Adrenal gland (tissue), 12 donors: ENCODE results near the gene RBMX. TPM values are rescaled to one million over a fixed set of nuclear protein-coding genes. Genes with fewer than 3 reads are reported as not detected.

Experiments
- DNase-seq, 7 donors: peaks; one replicate each; pipeline ENCODE4 v3.0.0-alpha.2; 2019 to 2020
- H3K27ac ChIP-seq, 5 donors: fragments of 200-600 bp; sonication (generic) in 4 of 5; 1 replicate in 3 of 5; 2 replicates in 2 of 5; pipeline versions ENCODE4 v1.5.1 to v1.8.0; 2016 to 2020; ENCODE audit warnings: mild to moderate bottlenecking in 1 of 5
- H3K27me3 ChIP-seq: fragments of 200-600 bp; 2 replicates; pipeline ENCODE4 v1.8.0; 2021
- H3K36me3 ChIP-seq, 2 donors: fragments of 200-600 bp; replicated peaks in 1 of 2; 1 replicate in 1 of 2; 2 replicates in 1 of 2; pipeline versions ENCODE4 v1.5.1 to v1.8.0; 2018 to 2022
- H3K4me1 ChIP-seq, 2 donors: fragments of 200-600 bp; replicated peaks in 1 of 2; 1 replicate in 1 of 2; 2 replicates in 1 of 2; pipeline versions ENCODE4 v1.5.1 to v1.8.0; 2018 to 2021
- H3K4me3 ChIP-seq, 4 donors: fragments of 200-600 bp; sonication (generic) in 3 of 4; one replicate each; pipeline ENCODE4 v1.5.1; 2016 to 2018
- H3K9me3 ChIP-seq, 3 donors: fragments of 200-600 bp; sonication (generic) in 1 of 3; replicated peaks in 1 of 3; 1 replicate in 2 of 3; 2 replicates in 1 of 3; pipeline versions ENCODE4 v1.5.1 to v1.8.0; 2016 to 2021
- CTCF ChIP-seq, 6 experiments: fragments of 450-650 bp in 4 of 6; fragments of 200-600 bp in 2 of 6; sonication (generic) in 1 of 6; IDR thresholded peaks; 1 replicate in 5 of 6; 2 replicates in 1 of 6; pipeline versions ENCODE4 v1.5.1 to v1.8.0; 2016 to 2021; ENCODE audit warnings: antibody characterized with exemption in 6 of 6, mild to moderate bottlenecking in 2 of 6, moderate library complexity in 1 of 6
- POLR2A ChIP-seq, 2 donors: fragments of 450-650 bp; IDR thresholded peaks; one replicate each; pipeline ENCODE4 v1.6.1; 2017; ENCODE audit warnings: antibody characterized with exemption in 2 of 2, mild to moderate bottlenecking in 2 of 2, moderate library complexity in 1 of 2
- WGBS, 4 donors: extraction: QIAGEN DNeasy Blood & Tissue Kit in 2 of 4; methylation state at CpG; one replicate each; pipeline versions ENCODE4 v1.1.5 to v1.1.7; 2013 to 2017; 5-methylcytosine and 5-hydroxymethylcytosine counted together
- intact Hi-C, 2 donors: fragments of 100-400 bp; cut with DNase I; formaldehyde crosslinking; loops; one replicate each; pipeline versions ENCODE4 v1.14.1 to v1.15.0; 2022 to 2023
- polyA plus RNA-seq, 3 donors: library from polyadenylated mRNA; stranded (reverse); fragments of 200-250 nt in 2 of 3; fragments of 350-450 nt in 1 of 3; fragmentation: Illumina TruSeq in 1 of 3; extraction: RNeasy Lipid Tissue Mini Kit (QIAGEN cat#74804) in 1 of 3; gene quantifications; one replicate each; pipeline ENCODE4 v1.2.3, GENCODE V29; 2013 to 2014
- total RNA-seq, 9 donors: library from RNA; depleted of rRNA in 4 of 9; stranded (reverse); fragments of >200 nt in 4 of 9; fragments of 120-200 nt in 1 of 9; fragmentation: NEBNext Ultra II Directional in 1 of 9; extraction: Animal tissue kit (Norgen Biotek cat#: 25700) in 1 of 9; gene quantifications; one replicate each; pipeline versions ENCODE4 v1.1.0 to v1.2.4, GENCODE V29; 2013 to 2023
- donor health status: healthy with polysubstance abuse.
- donor health status: Bipolar disorder and iron deficiency.
- donor health status: DM: yes; HTN: yes; CAD: no.
- donor health status: DM: no; HTN: no; CAD: no.
- donor health status: DM: no; HTN: no; CAD: no.
- donor health status: DM: yes; HTN: yes; CAD: no.

The RBMX gene
- total and polyA plus RNA-seq, 12 donors, result 64.2 to 218 (median 136) TPM

DNA sequence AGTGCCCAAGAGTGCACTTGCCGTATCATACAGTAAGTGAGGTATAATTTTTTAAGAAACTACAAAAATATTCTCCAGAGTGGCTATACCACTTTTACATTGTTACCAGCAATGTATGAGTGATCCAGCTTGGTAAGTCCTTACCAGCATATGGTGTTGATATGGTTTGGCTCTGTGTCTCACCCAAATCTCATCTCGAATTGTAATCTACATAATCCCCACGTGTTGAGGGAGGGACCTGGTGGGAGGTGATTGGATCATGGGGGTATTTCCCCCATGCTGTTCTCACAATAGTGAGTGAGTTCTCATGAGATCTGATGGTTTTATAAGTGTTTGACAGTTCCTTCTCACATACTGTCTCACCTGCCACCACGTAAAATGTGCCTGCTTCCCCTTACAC lies 44.8 kb downstream of the RBMX start:
- TF ChIP-seq CTCF (IDR thresholded peaks at IDR 0.05) (no peak), POLR2A (IDR thresholded peaks at IDR 0.05) (no peak)
- Histone ChIP-seq H3K27ac (no peak overlapping the region), H3K27me3 (no peaks in the 10 kb centered on the region), H3K4me3 (no peak overlapping the region), H3K36me3 (no peaks in the 10 kb centered on the region), H3K4me1 (no peaks in the 10 kb centered on the region), H3K9me3 (no peaks in the 10 kb centered on the region)
- DNase-seq, result no peak
- intact Hi-C loops, result no loop called here
- 71 to 94% (median 83%) methylated on average over 2 to 4 of the region's 4 CpGs for WGBS, 4 donors

DNA sequence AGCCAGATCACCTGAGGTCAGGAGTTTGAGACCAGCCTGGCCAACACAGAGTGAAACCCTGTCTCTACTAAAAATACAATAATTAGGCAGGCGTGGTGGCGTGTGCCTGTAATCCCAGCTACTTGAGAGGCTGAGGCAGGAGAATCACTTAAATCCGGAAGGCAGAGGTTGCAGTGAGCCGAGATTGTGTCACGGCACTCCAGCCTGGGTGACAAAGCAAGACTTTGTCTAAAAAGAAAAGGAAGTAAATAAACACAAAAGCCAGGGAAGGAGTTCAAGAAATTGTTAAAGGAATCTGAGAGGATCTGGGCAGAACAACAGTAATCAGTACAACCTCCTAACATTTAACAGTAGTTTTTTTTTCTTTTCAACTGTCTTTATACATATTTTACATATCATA lies 51.1 kb downstream of the RBMX start:
- no peak overlapping the region for H3K4me3 ChIP-seq
- WGBS, 4 donors, result 69 to 82% (median 79%) methylated on average over 3 to 5 of the region's 5 CpGs
- intact Hi-C loops, result no loop called here
- DNase-seq, result no peak
- no peaks in the 10 kb centered on the region for H3K4me1 ChIP-seq
- H3K27ac ChIP-seq, result no peak overlapping the region
- no peaks in the 10 kb centered on the region for H3K9me3 ChIP-seq
- H3K27me3 ChIP-seq, result no peaks in the 10 kb centered on the region
- TF ChIP-seq POLR2A (IDR thresholded peaks at IDR 0.05), result no peak
- no peak for TF ChIP-seq CTCF (IDR thresholded peaks at IDR 0.05)
- H3K36me3 ChIP-seq, result no peaks in the 10 kb centered on the region

GRCh38 chrX:136828830-136829229 lies 51.7 kb downstream of the RBMX start:
- Histone ChIP-seq H3K4me1 (no peaks in the 10 kb centered on the region), H3K27ac (no peak overlapping the region), H3K27me3 (no peaks in the 10 kb centered on the region), H3K36me3 (no peaks in the 10 kb centered on the region), H3K9me3 (no peaks in the 10 kb centered on the region), H3K4me3 (no peak overlapping the region)
- DNase-seq, result no peak
- TF ChIP-seq POLR2A (IDR thresholded peaks at IDR 0.05) (no peak), CTCF (IDR thresholded peaks at IDR 0.05) (no peak)
- WGBS, 4 donors, result 58 to 81% (median 73%) methylated on average over 1 of the region's 1 CpG
- intact Hi-C loops, result no loop called here

DNA sequence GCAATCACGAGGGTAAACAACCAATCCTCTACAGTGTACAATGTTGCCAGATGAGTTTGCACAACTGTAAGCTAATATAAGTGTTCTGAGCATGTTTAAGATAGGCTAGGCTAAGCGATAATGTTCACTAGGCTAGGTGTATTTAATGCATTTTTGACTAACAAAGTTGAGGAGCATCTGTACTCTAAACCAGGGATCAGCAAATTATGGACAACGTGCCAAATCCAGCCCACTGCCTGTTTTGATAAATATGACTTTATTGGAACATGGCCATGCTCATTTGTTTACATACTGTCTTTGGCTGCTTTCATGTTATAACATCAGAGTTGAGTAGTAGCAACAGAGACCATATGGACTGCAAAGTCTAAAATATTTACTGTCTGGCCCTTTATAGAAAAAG lies 53.5 kb downstream of the RBMX start:
- no peak for DNase-seq
- Histone ChIP-seq H3K9me3 (no peaks in the 10 kb centered on the region), H3K27ac (no peak overlapping the region), H3K36me3 (no peaks in the 10 kb centered on the region), H3K27me3 (no peaks in the 10 kb centered on the region), H3K4me3 (no peak overlapping the region), H3K4me1 (no peaks in the 10 kb centered on the region)
- intact Hi-C loops, result no loop called here
- no peak for TF ChIP-seq POLR2A (IDR thresholded peaks at IDR 0.05)
- no peak for TF ChIP-seq CTCF (IDR thresholded peaks at IDR 0.05)
- 47 to 77% (median 69%) methylated on average over 1 to 3 of the region's 3 CpGs for WGBS, 4 donors
